HUES6 (cell line): ENCODE measurements around the gene SEC31B.
A peak's percentile ranks its signal among the peaks of the same experiment; 100 is the strongest.

Experiments used
- H3K27ac ChIP-seq: 2 replicates; pipeline ENCODE4 v1.7.0; 2013; ENCODE audit warnings: low read depth, mild to moderate bottlenecking, low read length, inconsistent platforms
- H3K27me3 ChIP-seq: 2 replicates; pipeline ENCODE4 v1.6.1; 2013; ENCODE audit warnings: low read length; ENCODE audit not compliant: control insufficient read depth, insufficient read depth
- H3K36me3 ChIP-seq: 2 replicates; pipeline ENCODE4 v1.6.1; 2013; ENCODE audit warnings: low read length; ENCODE audit not compliant: control insufficient read depth, insufficient read depth
- H3K4me1 ChIP-seq: 2 replicates; pipeline ENCODE4 v1.6.1; 2013; ENCODE audit warnings: low read length; ENCODE audit not compliant: control insufficient read depth, insufficient read depth
- H3K4me3 ChIP-seq: 2 replicates; pipeline ENCODE4 v1.5.1; 2013; ENCODE audit warnings: low read depth, low read length
- H3K9ac ChIP-seq: one replicate; pipeline ENCODE4 v1.6.1; 2013; ENCODE audit warnings: mild to moderate bottlenecking, low read length
- H3K9me3 ChIP-seq: 2 replicates; pipeline ENCODE4 v1.6.1; 2013; ENCODE audit warnings: low read depth, low read length; ENCODE audit not compliant: control insufficient read depth, insufficient read depth

The SEC31B gene

GRCh38 chr10:100498059-100498458 lies 21.6 kb downstream of the SEC31B start:
- Histone ChIP-seq H3K27ac (no peak overlapping the region), H3K9me3 (no peaks in the 10 kb centered on the region), H3K4me1 (no peaks in the 10 kb centered on the region), H3K9ac (no peak overlapping the region), H3K4me3 (no peak overlapping the region), H3K36me3 (0 out of 2 replicates have a peak, but pooled peaks cover 2% of the 10 kb centered on the region), H3K27me3 (0 out of 2 replicates have a peak, but pooled peaks cover 6% of the 10 kb centered on the region)

GRCh38 chr10:100496567-100496966 lies 23.1 kb downstream of the SEC31B start:
- H3K4me1 ChIP-seq: no peaks in the 10 kb centered on the region
- H3K27me3 ChIP-seq: peaks cover 8% of the 10 kb centered on the region; the same call in 1 of the 2 replicates
- no peak overlapping the region for H3K4me3 ChIP-seq
- H3K9me3 ChIP-seq: no peaks in the 10 kb centered on the region
- H3K36me3 ChIP-seq: 0 out of 2 replicates have a peak, but pooled peaks cover 2% of the 10 kb centered on the region
- no peak overlapping the region for H3K27ac ChIP-seq
- no peak overlapping the region for H3K9ac ChIP-seq

- H3K27ac ChIP-seq: no peak overlapping the region
- H3K4me3 ChIP-seq: no peak overlapping the region
- H3K4me1 ChIP-seq: peaks cover 16% of the 10 kb centered on the region
- no peak overlapping the region for H3K9ac ChIP-seq
- peaks cover 51% of the 10 kb centered on the region for H3K27me3 ChIP-seq
- H3K9me3 ChIP-seq: no peaks in the 10 kb centered on the region
- no peaks in the 10 kb centered on the region for H3K36me3 ChIP-seq
Observed at GRCh38 chr10:100490531-100490930, 29.1 kb downstream of the SEC31B start.

GRCh38 chr10:100489396-100489795 lies 30.3 kb downstream of the SEC31B start:
- Histone ChIP-seq H3K9me3 (no peaks in the 10 kb centered on the region), H3K36me3 (no peaks in the 10 kb centered on the region)

GRCh38 chr10:100487529-100487928 lies 32.1 kb downstream of the SEC31B start:
- Histone ChIP-seq H3K9me3 (no peaks in the 10 kb centered on the region), H3K27ac (no peak overlapping the region), H3K4me3 (no peak overlapping the region), H3K27me3 (peaks cover 80% of the 10 kb centered on the region), H3K4me1 (peaks cover 39% of the 10 kb centered on the region), H3K36me3 (no peaks in the 10 kb centered on the region), H3K9ac (no peak overlapping the region)

More at GRCh38 chr10:100489396-100489795, 30.3 kb downstream of the SEC31B start:
- Histone ChIP-seq H3K27me3 (peaks cover 61% of the 10 kb centered on the region), H3K4me1 (peaks cover 27% of the 10 kb centered on the region), H3K9ac (no peak overlapping the region), H3K27ac (no peak overlapping the region), H3K4me3 (no peak overlapping the region)

- peaks cover 93% of the 10 kb centered on the region for H3K27me3 ChIP-seq
- no peak overlapping the region for H3K27ac ChIP-seq
- no peaks in the 10 kb centered on the region for H3K9me3 ChIP-seq
- peaks cover 39% of the 10 kb centered on the region for H3K4me1 ChIP-seq
- peak overlapping the region; percentile 5 for H3K4me3 ChIP-seq
- H3K9ac ChIP-seq: no peak overlapping the region
- H3K36me3 ChIP-seq: no peaks in the 10 kb centered on the region
Observed at GRCh38 chr10:100485801-100486495, 33.7 kb downstream of the SEC31B start.

- H3K27me3 ChIP-seq: peaks cover 94% of the 10 kb centered on the region
- no peaks in the 10 kb centered on the region for H3K36me3 ChIP-seq
Observed at GRCh38 chr10:100485366-100485765, 34.3 kb downstream of the SEC31B start.

GRCh38 chr10:100483876-100484666 lies 35.6 kb downstream of the SEC31B start:
- H3K9ac ChIP-seq: no peak overlapping the region
- no peaks in the 10 kb centered on the region for H3K36me3 ChIP-seq
- H3K27ac ChIP-seq: no peak overlapping the region
- H3K9me3 ChIP-seq: no peaks in the 10 kb centered on the region
- no peak overlapping the region for H3K4me3 ChIP-seq
- H3K4me1 ChIP-seq: peaks cover 39% of the 10 kb centered on the region
- H3K27me3 ChIP-seq: peaks cover 94% of the 10 kb centered on the region

More at GRCh38 chr10:100485366-100485765, 34.3 kb downstream of the SEC31B start:
- H3K9me3 ChIP-seq: no peaks in the 10 kb centered on the region
- peak overlapping the region; percentile 5 for H3K4me3 ChIP-seq
- H3K4me1 ChIP-seq: peaks cover 39% of the 10 kb centered on the region
- H3K9ac ChIP-seq: peak overlapping the region; percentile 46
- no peak overlapping the region; the same call in 1 of the 2 replicates for H3K27ac ChIP-seq

- H3K4me1 ChIP-seq: peaks cover 39% of the 10 kb centered on the region
- no peaks in the 10 kb centered on the region for H3K36me3 ChIP-seq
- H3K4me3 ChIP-seq: peak overlapping the region; percentile 67
- H3K9me3 ChIP-seq: no peaks in the 10 kb centered on the region
- H3K27ac ChIP-seq: no peak overlapping the region
- no peak overlapping the region for H3K9ac ChIP-seq
- peaks cover 95% of the 10 kb centered on the region for H3K27me3 ChIP-seq
Observed at GRCh38 chr10:100482834-100483185, 36.9 kb downstream of the SEC31B start.

GRCh38 chr10:100482181-100482833 lies 37.4 kb downstream of the SEC31B start:
- no peak overlapping the region for H3K9ac ChIP-seq

More at GRCh38 chr10:100482181-100482833, 37.4 kb downstream of the SEC31B start:
- H3K27ac ChIP-seq: no peak overlapping the region
- no peaks in the 10 kb centered on the region for H3K36me3 ChIP-seq
- peak overlapping the region; percentile 67 for H3K4me3 ChIP-seq
- H3K27me3 ChIP-seq: peaks cover 91% of the 10 kb centered on the region
- peaks cover 39% of the 10 kb centered on the region for H3K4me1 ChIP-seq
- H3K9me3 ChIP-seq: no peaks in the 10 kb centered on the region
